GM18951 (cell line): ENCODE measurements around the gene CSF2.

Source experiments
- POLR2A ChIP-seq: IDR thresholded peaks from 4 replicates; pipeline ENCODE4 v1.6.1; 2011; ENCODE audit warnings: mild to moderate bottlenecking; ENCODE audit not compliant: insufficient read length, insufficient read depth; ENCODE audit errors: extremely low read depth
- in situ Hi-C: fragments of 300-500 bp; cut with MboI; formaldehyde crosslinking; loops from one replicate; pipeline ENCODE4 v1.12.0; 2022; ENCODE audit warnings: low sequenced_read_pairs, mixed read lengths, inconsistent platforms; ENCODE audit not compliant: unreplicated experiment

Gene CSF2

GRCh38 chr5:132076983-132077382 lies 3.4 kb downstream of the CSF2 start:
- in situ Hi-C loops, result no loop called here
- TF ChIP-seq POLR2A, result no peak

- TF ChIP-seq POLR2A, result no peak
- in situ Hi-C loops, result no loop called here
Observed at GRCh38 chr5:132079081-132079480, 5.5 kb downstream of the CSF2 start.

- no peak for TF ChIP-seq POLR2A
- in situ Hi-C loops, result no loop called here
Observed at GRCh38 chr5:132079619-132080018, 6.0 kb downstream of the CSF2 start.

- in situ Hi-C loops, result no loop called here
- TF ChIP-seq POLR2A, result no peak
Observed at GRCh38 chr5:132080595-132080994, 7.0 kb downstream of the CSF2 start.

GRCh38 chr5:132081458-132081857 lies 7.9 kb downstream of the CSF2 start:
- in situ Hi-C loops, result no loop called here

GRCh38 chr5:132082329-132083023 lies 8.9 kb downstream of the CSF2 start:
- in situ Hi-C loops, result no loop called here
- TF ChIP-seq POLR2A, result no peak

More at GRCh38 chr5:132081458-132081857, 7.9 kb downstream of the CSF2 start:
- TF ChIP-seq POLR2A, result no peak

- in situ Hi-C loops, result no loop called here
- no peak for TF ChIP-seq POLR2A
Observed at GRCh38 chr5:132083071-132083678, 9.6 kb downstream of the CSF2 start.

- in situ Hi-C loops, result no loop called here
Observed at GRCh38 chr5:132085686-132086085, 12.1 kb downstream of the CSF2 start.

GRCh38 chr5:132086277-132086794 lies 12.7 kb downstream of the CSF2 start:
- in situ Hi-C loops, result no loop called here
- TF ChIP-seq POLR2A, result no peak

More at GRCh38 chr5:132085686-132086085, 12.1 kb downstream of the CSF2 start:
- no peak for TF ChIP-seq POLR2A

GRCh38 chr5:132087176-132087575 lies 13.6 kb downstream of the CSF2 start:
- no peak for TF ChIP-seq POLR2A
- in situ Hi-C loops, result no loop called here

GRCh38 chr5:132087661-132088060 lies 14.1 kb downstream of the CSF2 start:
- in situ Hi-C loops, result no loop called here
- TF ChIP-seq POLR2A, result no peak

GRCh38 chr5:132089363-132089762 lies 15.8 kb downstream of the CSF2 start:
- in situ Hi-C loops, result no loop called here

GRCh38 chr5:132090107-132090506 lies 16.5 kb downstream of the CSF2 start:
- in situ Hi-C loops, result no loop called here
- TF ChIP-seq POLR2A, result no peak

More at GRCh38 chr5:132089363-132089762, 15.8 kb downstream of the CSF2 start:
- TF ChIP-seq POLR2A, result no peak

GRCh38 chr5:132093271-132093670 lies 19.7 kb downstream of the CSF2 start:
- in situ Hi-C loops, result no loop called here
- no peak for TF ChIP-seq POLR2A
